A375 (cell line): ENCODE data around the gene COL20A1. TPM values are rescaled to one million over a fixed set of nuclear protein-coding genes. Genes with fewer than 3 reads are reported as not detected.

Source experiments
- small RNA-seq: library from RNA; depleted of rRNA; stranded (forward); fragments of <200 nt; gene quantifications from one replicate; pipeline ENCODE3, GENCODE V24; 2014
- total RNA-seq: library from RNA; depleted of rRNA; stranded (reverse); fragments of >200 nt; shearing (Covaris generic); gene quantifications from 2 replicates; pipeline ENCODE4 v1.2.3, GENCODE V29; 2014; rRNA removed

COL20A1 gene
- 0.03 and 0.41 TPM in 2 replicates for total RNA-seq

GRCh38 chr20:63292904-63293303 is at the start of gene COL20A1:
Gene COL20A1, plus strand, starts transcription at chr20:63293186. Its CDS starts 1,922 bp downstream, at chr20:63295108.

GRCh38 chr20:63254232-63254605 is 38.8 kb upstream of the COL20A1 start, which contains the start of gene NKAIN4:
Gene NKAIN4, minus strand, starts transcription at chr20:63254463. Its CDS starts 13 bp downstream, at chr20:63254450.

GRCh38 chr20:63272105-63273058 is 20.6 kb upstream of the COL20A1 start, which contains the start of gene ARFGAP1:
Gene ARFGAP1, plus strand, starts transcription at chr20:63272813. Its CDS starts 2,768 bp downstream, at chr20:63275581.

GRCh38 chr20:63360850-63361518 is 68.0 kb downstream of the COL20A1 start, which contains the start of gene CHRNA4:
Gene CHRNA4, minus strand, starts transcription at chr20:63361349. Its CDS starts 184 bp downstream, at chr20:63361165.

Small RNA genes lying within 50 kb of the gene (small RNA-seq; reads per million reads assigned to genes)
- 0.17 reads per million for gene MIR4326
- gene RNU6-994P: not detected

Other genes starting within 250 kb of the COL20A1 start
- 25.4 and 27.3 TPM in 2 replicates for gene YTHDF1, start 77.1 kb upstream of the COL20A1 start, total RNA-seq
- gene BIRC7, start 57.3 kb upstream of the COL20A1 start, total RNA-seq: 0.08 TPM in 1 of 2 replicates, not detected in the other
- gene NKAIN4, start 38.7 kb upstream of the COL20A1 start, total RNA-seq: 0.32 TPM in 1 of 2 replicates, not detected in the other
- 85.8 and 89.1 TPM in 2 replicates for gene ARFGAP1, start 20.4 kb upstream of the COL20A1 start, total RNA-seq
- gene CHRNA4, start 68.2 kb downstream of the COL20A1 start, total RNA-seq: not detected in 2 replicates
- 0.30 and 0.45 TPM in 2 replicates for gene KCNQ2, start 179.5 kb downstream of the COL20A1 start, total RNA-seq
- 49.6 and 63.1 TPM in 2 replicates for gene EEF1A2, start 205.9 kb downstream of the COL20A1 start, total RNA-seq
- gene PPDPF, start 227.6 kb downstream of the COL20A1 start, total RNA-seq: 66.1 and 98.5 TPM in 2 replicates
- 0.24 TPM in 1 of 2 replicates, not detected in the other for gene PTK6, start 244.2 kb downstream of the COL20A1 start, total RNA-seq